Measurements from ENCODE around the gene CARMIL1. TPM values are rescaled to one million over a fixed set of nuclear protein-coding genes. Genes with fewer than 3 reads are reported as not detected.

The CARMIL1 gene
- total RNA-seq, 1 donor from 2014 or later = 19.1 TPM

GRCh38 chr6:25330796-25331685, 51.9 kb downstream of the CARMIL1 start:
- Mint-ChIP-seq H3K9me3 (ENCODE audit: unreplicated experiment) (no peaks in the 10 kb centered on the region), H3K27ac (ENCODE audit: unreplicated experiment) (no peak overlapping the region), H3K27me3 (ENCODE audit: low read depth, unreplicated experiment) (no peaks in the 10 kb centered on the region), H3K36me3 (ENCODE audit: low read depth, unreplicated experiment) (no peaks in the 10 kb centered on the region), H3K4me3 (ENCODE audit: unreplicated experiment) (no peak overlapping the region), H3K4me1 (ENCODE audit: low read depth, unreplicated experiment) (peaks cover 15% of the 10 kb centered on the region)
- Histone ChIP-seq H3K9me3 (ENCODE audit: insufficient read depth, low read depth, low read length) (no peaks in the 10 kb centered on the region), H3K27ac (ENCODE audit: low read depth, low read length) (no peak overlapping the region), H3K4me3 (ENCODE audit: insufficient read depth, low read depth, low read length) (no peak overlapping the region), H3K36me3 (ENCODE audit: insufficient read depth, low read length) (no peaks in the 10 kb centered on the region), H3K9ac (ENCODE audit: low read length) (no peak overlapping the region), H3K4me1 (ENCODE audit: insufficient read depth, low read length) (no peaks in the 10 kb centered on the region), H2AFZ (ENCODE audit: low read depth, low read length) (no peak overlapping the region), H3K79me2 (ENCODE audit: insufficient read depth, low read length) (no peaks in the 10 kb centered on the region), H3K27me3 (ENCODE audit: insufficient read depth, low read length) (no peaks in the 10 kb centered on the region), H4K20me1 (ENCODE audit: insufficient read depth, low read length) (peaks cover 6% of the 10 kb centered on the region), H3K4me2 (ENCODE audit: low read length) (no peak overlapping the region)
- FAIRE-seq (no peak), DNase-seq (ENCODE audit: low read depth) (no peak)
- TF ChIP-seq CTCF (IDR thresholded peaks at IDR 0.05; ENCODE audit: insufficient read depth, low read depth, low read length) (no peak), EZH2 (IDR thresholded peaks at IDR 0.05; ENCODE audit: insufficient read depth, low read length) (no peak)

GRCh38 chr6:25332165-25332564, 53.0 kb downstream of the CARMIL1 start:
- Histone ChIP-seq H3K36me3 (ENCODE audit: insufficient read depth, low read length) (no peaks in the 10 kb centered on the region), H3K4me1 (ENCODE audit: insufficient read depth, low read length) (no peaks in the 10 kb centered on the region), H3K9me3 (ENCODE audit: insufficient read depth, low read depth, low read length) (no peaks in the 10 kb centered on the region), H3K9ac (ENCODE audit: low read length) (no peak overlapping the region), H3K79me2 (ENCODE audit: insufficient read depth, low read length) (no peaks in the 10 kb centered on the region), H3K27me3 (ENCODE audit: insufficient read depth, low read length) (no peaks in the 10 kb centered on the region), H3K4me2 (ENCODE audit: low read length) (no peak overlapping the region), H4K20me1 (ENCODE audit: insufficient read depth, low read length) (peaks cover 6% of the 10 kb centered on the region), H3K4me3 (ENCODE audit: insufficient read depth, low read depth, low read length) (no peak overlapping the region), H2AFZ (ENCODE audit: low read depth, low read length) (no peak overlapping the region), H3K27ac (ENCODE audit: low read depth, low read length) (no peak overlapping the region)
- TF ChIP-seq CTCF (IDR thresholded peaks at IDR 0.05; ENCODE audit: insufficient read depth, low read depth, low read length) (no peak), EZH2 (IDR thresholded peaks at IDR 0.05; ENCODE audit: insufficient read depth, low read length) (no peak)
- H3K4me1 Mint-ChIP-seq (ENCODE audit: low read depth, unreplicated experiment) = peaks cover 18% of the 10 kb centered on the region
- H3K36me3 Mint-ChIP-seq (ENCODE audit: low read depth, unreplicated experiment) = no peaks in the 10 kb centered on the region
- H3K9me3 Mint-ChIP-seq (ENCODE audit: unreplicated experiment) = no peaks in the 10 kb centered on the region
- H3K4me3 Mint-ChIP-seq (ENCODE audit: unreplicated experiment) = no peak overlapping the region
- no peak for FAIRE-seq
- H3K27ac Mint-ChIP-seq (ENCODE audit: unreplicated experiment) = no peak overlapping the region
- no peaks in the 10 kb centered on the region for H3K27me3 Mint-ChIP-seq (ENCODE audit: low read depth, unreplicated experiment)
- no peak for DNase-seq (ENCODE audit: low read depth)

DNA sequence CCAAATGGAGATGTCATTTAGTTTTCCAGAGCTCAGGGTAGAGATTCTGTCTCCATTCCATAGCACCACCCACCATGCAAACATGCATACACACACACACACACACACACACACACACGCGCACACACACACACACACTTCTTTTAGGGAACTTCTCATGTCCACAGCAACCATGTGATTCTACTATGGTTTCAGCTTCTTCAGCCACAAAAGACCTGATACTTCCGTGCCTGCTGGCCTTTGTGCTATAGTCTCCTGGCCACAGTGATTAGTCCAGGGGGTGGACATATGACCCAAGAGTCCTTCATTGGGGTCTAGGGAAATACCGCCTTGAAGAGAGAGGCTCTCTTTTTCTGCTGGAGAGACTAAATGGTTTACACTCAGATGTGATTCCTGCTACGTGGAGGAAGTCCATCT, 53.5 kb downstream of the CARMIL1 start:
- Histone ChIP-seq H3K4me2 (ENCODE audit: low read length) (no peak overlapping the region), H3K9ac (ENCODE audit: low read length) (no peak overlapping the region), H3K79me2 (ENCODE audit: insufficient read depth, low read length) (no peaks in the 10 kb centered on the region), H3K27me3 (ENCODE audit: insufficient read depth, low read length) (no peaks in the 10 kb centered on the region), H3K4me3 (ENCODE audit: insufficient read depth, low read depth, low read length) (no peak overlapping the region), H3K36me3 (ENCODE audit: insufficient read depth, low read length) (no peaks in the 10 kb centered on the region), H3K9me3 (ENCODE audit: insufficient read depth, low read depth, low read length) (no peaks in the 10 kb centered on the region), H4K20me1 (ENCODE audit: insufficient read depth, low read length) (peaks cover 6% of the 10 kb centered on the region), H2AFZ (ENCODE audit: low read depth, low read length) (no peak overlapping the region), H3K27ac (ENCODE audit: low read depth, low read length) (no peak overlapping the region), H3K4me1 (ENCODE audit: insufficient read depth, low read length) (no peaks in the 10 kb centered on the region)
- Mint-ChIP-seq H3K4me1 (ENCODE audit: low read depth, unreplicated experiment) (peaks cover 22% of the 10 kb centered on the region), H3K9me3 (ENCODE audit: unreplicated experiment) (no peaks in the 10 kb centered on the region), H3K27ac (ENCODE audit: unreplicated experiment) (no peak overlapping the region), H3K4me3 (ENCODE audit: unreplicated experiment) (no peak overlapping the region), H3K36me3 (ENCODE audit: low read depth, unreplicated experiment) (no peaks in the 10 kb centered on the region), H3K27me3 (ENCODE audit: low read depth, unreplicated experiment) (no peaks in the 10 kb centered on the region)
- TF ChIP-seq EZH2 (IDR thresholded peaks at IDR 0.05; ENCODE audit: insufficient read depth, low read length) = no peak
- no peak for TF ChIP-seq CTCF (IDR thresholded peaks at IDR 0.05; ENCODE audit: insufficient read depth, low read depth, low read length)
- FAIRE-seq (no peak), DNase-seq (ENCODE audit: low read depth) (no peak)

Measured in astrocyte (in vitro differentiated cells and primary cell).